ENCODE data around the gene MEOX1. TPM values are rescaled to one million over a fixed set of nuclear protein-coding genes. Genes with fewer than 3 reads are reported as not detected.

The MEOX1 gene
- total and polyA plus RNA-seq, 7 donors: 3.9 to 8.7 (median 6.4) TPM

DNA sequence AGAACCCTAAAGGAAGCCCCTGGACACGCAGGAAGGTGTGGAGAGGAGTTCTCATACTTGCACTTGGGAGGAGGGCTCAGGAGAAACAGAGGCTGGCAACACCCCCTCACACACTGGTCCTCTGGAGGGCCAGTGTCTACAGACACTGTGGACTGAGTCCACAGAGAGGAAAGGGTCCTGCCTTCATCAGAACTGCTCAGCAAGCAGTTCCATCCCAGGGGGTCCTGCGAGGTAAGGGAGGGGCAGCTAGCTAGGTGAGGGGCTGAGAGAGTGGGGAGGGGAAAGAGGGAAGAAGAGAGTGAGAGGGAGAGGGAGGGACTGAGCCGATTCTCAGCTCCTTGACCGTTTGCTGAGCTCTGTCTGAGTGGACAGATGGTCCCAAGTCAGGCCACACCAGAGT is 17.7 kb upstream of the MEOX1 start:
- Histone ChIP-seq H3K4me3 (no peak overlapping the region), H3K27ac (no peak overlapping the region), H3K36me3 (ENCODE audit: insufficient read depth in 1 of 2, low read depth in 1 of 2) (no peaks in the 10 kb centered on the region), H3K9me3 (no peaks in the 10 kb centered on the region), H3K4me1 (no peaks in the 10 kb centered on the region), H3K27me3 (ENCODE audit: insufficient read depth in 3 of 3, low read length in 2 of 3) (no peaks in the 10 kb centered on the region)
- 25 to 45% (median 37%) methylated on average over 4 of the region's 4 CpGs for whole genome bisulfite sequencing, 3 donors
- no peak for ATAC-seq
- TF ChIP-seq, protein P1, sequence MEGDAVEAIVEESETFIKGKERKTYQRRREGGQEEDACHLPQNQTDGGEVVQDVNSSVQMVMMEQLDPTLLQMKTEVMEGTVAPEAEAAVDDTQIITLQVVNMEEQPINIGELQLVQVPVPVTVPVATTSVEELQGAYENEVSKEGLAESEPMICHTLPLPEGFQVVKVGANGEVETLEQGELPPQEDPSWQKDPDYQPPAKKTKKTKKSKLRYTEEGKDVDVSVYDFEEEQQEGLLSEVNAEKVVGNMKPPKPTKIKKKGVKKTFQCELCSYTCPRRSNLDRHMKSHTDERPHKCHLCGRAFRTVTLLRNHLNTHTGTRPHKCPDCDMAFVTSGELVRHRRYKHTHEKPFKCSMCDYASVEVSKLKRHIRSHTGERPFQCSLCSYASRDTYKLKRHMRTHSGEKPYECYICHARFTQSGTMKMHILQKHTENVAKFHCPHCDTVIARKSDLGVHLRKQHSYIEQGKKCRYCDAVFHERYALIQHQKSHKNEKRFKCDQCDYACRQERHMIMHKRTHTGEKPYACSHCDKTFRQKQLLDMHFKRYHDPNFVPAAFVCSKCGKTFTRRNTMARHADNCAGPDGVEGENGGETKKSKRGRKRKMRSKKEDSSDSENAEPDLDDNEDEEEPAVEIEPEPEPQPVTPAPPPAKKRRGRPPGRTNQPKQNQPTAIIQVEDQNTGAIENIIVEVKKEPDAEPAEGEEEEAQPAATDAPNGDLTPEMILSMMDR (IDR thresholded peaks at IDR 0.05): no peak
- intact Hi-C loops (cut with DNase I): no loop called here
- DNase-seq: no peak

DNA sequence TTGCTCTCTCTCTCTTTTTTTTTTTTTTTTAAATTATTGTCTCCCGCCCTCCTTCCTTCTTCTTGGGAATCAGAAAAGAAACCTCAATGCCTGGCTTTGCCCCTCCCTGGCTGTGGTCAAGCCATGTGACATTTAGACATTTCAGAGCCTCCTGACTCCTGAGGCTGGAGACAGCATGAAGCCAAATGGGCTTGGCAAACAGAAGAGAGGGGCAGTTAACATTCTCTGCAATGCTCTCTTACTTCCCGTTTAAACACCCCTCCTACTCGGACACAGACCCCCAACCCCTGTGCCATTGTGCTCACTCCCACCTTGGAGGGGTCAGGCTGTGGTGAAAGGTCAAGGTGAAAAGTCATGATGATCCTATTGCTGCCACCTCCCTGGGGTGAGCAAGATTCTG is 14.7 kb upstream of the MEOX1 start:
- Histone ChIP-seq H3K4me3 (no peak overlapping the region), H3K4me1 (no peaks in the 10 kb centered on the region), H3K27ac (no peak overlapping the region), H3K9me3 (no peaks in the 10 kb centered on the region), H3K27me3 (ENCODE audit: insufficient read depth in 3 of 3, low read length in 2 of 3) (no peaks in the 10 kb centered on the region), H3K36me3 (ENCODE audit: insufficient read depth in 1 of 2, low read depth in 1 of 2) (no peaks in the 10 kb centered on the region)
- intact Hi-C loops (cut with DNase I): loop anchor here in 1 of 2 donors (2.0 kb wide), 1 partner anchor 156 kb away; no protein-coding TSS in a partner anchor
- ATAC-seq (no peak), DNase-seq (no peak)
- TF ChIP-seq, protein P1 (IDR thresholded peaks at IDR 0.05): no peak
- 75 to 96% (median 79%) methylated on average over 3 of the region's 3 CpGs for WGBS, 3 donors

DNA sequence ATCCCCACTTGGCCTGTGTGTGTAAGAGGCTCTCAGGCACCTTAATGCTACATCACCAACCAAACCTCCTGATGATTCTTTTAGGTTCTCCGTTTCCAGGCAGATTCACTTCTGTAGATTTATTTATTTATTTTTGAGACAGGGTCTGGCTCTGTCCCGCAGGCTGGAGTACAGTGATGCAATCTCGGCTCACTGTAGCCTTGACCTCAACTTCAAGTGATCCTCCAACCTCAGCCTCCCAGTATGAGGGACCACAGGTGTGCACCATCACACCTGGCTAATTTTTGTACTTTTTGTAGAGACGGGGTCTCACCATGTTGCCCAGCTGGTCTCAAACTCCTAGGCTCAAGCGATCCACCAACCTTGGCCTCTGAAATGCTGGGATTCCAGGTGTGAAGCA is 12.7 kb upstream of the MEOX1 start:
- Histone ChIP-seq H3K36me3 (ENCODE audit: insufficient read depth in 1 of 2, low read depth in 1 of 2) (no peaks in the 10 kb centered on the region), H3K4me3 (no peak overlapping the region), H3K4me1 (no peaks in the 10 kb centered on the region), H3K27me3 (ENCODE audit: insufficient read depth in 3 of 3, low read length in 2 of 3) (no peaks in the 10 kb centered on the region), H3K27ac (no peak overlapping the region), H3K9me3 (no peaks in the 10 kb centered on the region)
- TF ChIP-seq, protein P1 (IDR thresholded peaks at IDR 0.05): no peak
- intact Hi-C loops (cut with DNase I): no loop called here
- DNase-seq (no peak), ATAC-seq (no peak)
- 87 to 91% (median 87%) methylated on average over 5 of the region's 5 CpGs for WGBS, 3 donors

DNA sequence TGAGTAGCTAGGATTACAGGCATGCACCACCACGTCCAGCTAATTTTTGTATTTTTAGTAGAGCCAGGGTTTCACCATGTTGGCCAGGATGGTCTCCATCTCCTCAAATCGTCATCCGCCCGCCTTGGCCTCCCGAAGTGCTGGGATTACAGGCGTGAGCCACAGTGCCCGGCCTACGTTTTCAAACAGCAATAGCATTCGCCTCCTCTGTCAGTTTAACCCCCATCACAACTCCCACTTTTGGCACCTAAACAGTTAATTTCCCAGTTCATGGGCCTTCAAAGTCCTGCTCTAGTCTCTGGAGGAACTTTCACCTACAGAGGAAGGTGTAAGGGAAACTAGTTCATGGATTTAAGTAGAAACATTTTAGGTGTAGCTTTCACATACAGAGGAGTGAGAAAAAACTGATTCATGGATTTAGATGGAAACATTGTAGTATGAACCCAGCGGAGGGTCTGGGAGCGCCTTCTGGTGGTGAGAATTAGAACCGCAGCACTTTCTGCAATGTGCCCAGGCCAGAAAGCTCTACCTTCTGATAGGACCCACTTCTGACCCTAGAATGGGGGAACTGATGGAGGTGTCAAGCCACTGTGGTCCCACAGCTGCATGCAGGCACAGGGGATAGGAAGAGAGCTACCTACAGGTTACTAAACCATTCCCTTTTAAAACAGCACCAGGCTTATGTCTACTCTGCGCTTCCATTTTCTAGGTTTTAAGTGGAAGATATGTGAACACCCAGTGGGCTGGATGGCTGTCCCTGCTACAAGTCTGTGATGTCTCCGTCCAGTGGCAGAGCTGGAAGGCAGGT is 12.0 kb upstream of the MEOX1 start:
- 36 to 47% (median 40%) methylated on average over 14 of the region's 14 CpGs for WGBS, 3 donors
- Histone ChIP-seq H3K27ac (no peak overlapping the region), H3K4me1 (no peaks in the 10 kb centered on the region), H3K9me3 (no peaks in the 10 kb centered on the region), H3K27me3 (ENCODE audit: insufficient read depth in 3 of 3, low read length in 2 of 3) (no peaks in the 10 kb centered on the region), H3K4me3 (no peak overlapping the region), H3K36me3 (ENCODE audit: insufficient read depth in 1 of 2, low read depth in 1 of 2) (no peaks in the 10 kb centered on the region)
- DNase-seq (peak; percentile 68 to 77), ATAC-seq (peak; percentile 65 to 79 (median 68))
- intact Hi-C loops (cut with DNase I): loop anchor here in 1 of 2 donors (1.0 kb wide), 1 partner anchor 96 kb away; no protein-coding TSS in a partner anchor
- TF ChIP-seq, protein P1 (IDR thresholded peaks at IDR 0.05): peak; percentile 97

All from psoas muscle (tissue), 8 donors.